Measurements from ENCODE around the gene PPP1R26. TPM values are rescaled to one million over a fixed set of nuclear protein-coding genes. Genes with fewer than 3 reads are reported as not detected.
A peak's percentile ranks its signal among the peaks of the same experiment; 100 is the strongest.
"Not testable (repeated sequence)": the region's sequence is repeated elsewhere in the genome, so short reads cannot be mapped to it uniquely, and the experiment has no call there.

Gene PPP1R26
- total RNA-seq, 2 experiments from 2014 or later: 2.9 to 4.7 TPM

DNA sequence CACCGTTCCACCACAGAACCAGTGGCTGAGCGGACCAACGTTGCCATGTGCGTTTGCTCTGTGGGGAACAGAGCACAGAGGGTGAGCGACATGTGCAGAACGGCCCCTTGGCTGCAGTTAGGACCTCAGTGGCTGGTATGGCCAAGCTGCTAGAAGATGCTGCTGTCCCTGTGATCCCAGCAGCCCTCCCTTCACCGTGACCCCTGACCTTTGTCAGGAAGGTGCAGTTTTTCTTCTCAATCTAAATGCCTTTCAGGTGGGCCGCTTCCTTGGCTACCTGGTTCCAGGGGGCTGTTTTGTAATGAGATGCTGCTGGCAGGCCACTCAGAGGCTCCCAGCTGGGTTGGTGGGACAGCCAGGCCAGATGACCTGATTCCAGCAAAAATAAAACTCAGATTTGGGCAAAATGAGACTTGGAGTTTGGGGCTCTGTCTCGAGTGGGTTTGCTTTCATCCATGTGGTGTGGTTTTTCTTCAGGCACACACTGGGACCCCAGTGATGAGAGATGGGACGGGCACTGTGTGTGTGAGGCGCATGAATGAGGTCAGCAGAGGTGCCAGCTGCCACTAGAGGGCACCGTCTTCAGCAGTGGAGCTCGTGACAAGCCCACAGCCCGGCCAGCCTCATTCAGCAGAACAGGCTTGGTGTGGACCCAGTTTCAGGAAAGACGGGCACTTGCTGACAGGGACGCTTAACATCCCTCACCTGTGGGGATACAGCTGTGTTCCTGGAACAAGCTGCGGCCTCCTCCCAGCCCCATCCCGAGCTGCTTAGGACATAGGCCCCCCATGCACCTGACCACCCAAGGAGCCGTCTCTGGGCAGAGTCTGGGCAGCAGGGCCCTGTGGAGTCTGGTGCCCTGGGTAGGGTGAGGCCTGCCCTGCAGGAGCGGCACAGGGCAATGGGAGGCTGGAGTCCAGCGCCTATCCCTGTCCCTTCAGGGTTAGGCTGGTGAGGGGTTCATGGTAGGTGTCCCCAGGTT lies 25.0 kb downstream of the PPP1R26 start:
- ChIA-PET POLR2A (no interaction called here), CTCF (interaction anchor here (0.6 to 1.4 kb wide), 13 partner anchors 11 to 66 kb away, joined by 3 to 6 read pairs (median 4); no protein-coding TSS in a partner anchor)
- Mint-ChIP-seq H3K4me3 (no peak overlapping the region), H3K4me1 (peaks cover 23% of the 10 kb centered on the region), H3K9me3 (no peaks in the 10 kb centered on the region), H3K27me3 (peaks cover 5% of the 10 kb centered on the region), H3K36me3 (ENCODE audit: low read depth) (peaks cover 22% of the 10 kb centered on the region), H3K27ac (no peak overlapping the region)
- peak; percentile 62 for DNase-seq

DNA sequence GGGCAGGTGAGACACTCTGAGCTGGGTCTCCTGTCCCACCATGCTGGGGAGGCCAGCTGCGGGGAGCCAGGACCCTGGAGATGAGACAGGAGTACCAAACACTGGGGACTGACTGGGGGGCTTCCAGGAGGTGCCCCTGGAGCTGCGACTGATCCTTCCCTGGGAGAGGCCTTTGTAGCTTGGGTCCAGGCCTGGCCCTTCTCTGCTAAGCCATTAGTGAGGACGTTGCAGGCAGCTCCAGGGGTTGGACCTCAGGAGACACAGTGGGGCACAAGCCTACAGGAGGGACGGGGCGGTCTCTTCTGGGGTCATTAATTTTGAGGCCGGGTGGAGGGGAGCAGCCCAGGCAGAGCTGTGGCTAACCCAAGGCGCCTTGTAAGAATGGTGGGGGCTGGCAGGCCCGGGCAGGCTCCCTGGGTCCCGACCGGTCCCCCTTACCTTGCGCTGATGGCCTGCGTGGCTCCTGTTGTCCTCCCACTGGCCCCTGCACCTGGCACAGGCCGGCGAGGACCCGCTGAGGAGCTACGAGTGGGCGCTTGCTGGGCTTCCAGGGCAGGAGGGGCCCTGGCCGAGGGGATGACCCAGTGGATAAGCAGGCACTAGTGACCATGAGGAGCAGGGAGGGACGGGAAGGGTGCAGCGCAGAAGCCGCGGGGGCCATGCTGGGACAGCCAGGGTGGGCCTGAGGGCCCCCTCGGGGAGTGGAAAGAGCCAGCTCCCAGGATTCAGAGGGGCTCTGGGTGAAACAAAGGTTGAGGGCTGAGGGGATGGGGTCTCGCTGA lies 26.0 kb downstream of the PPP1R26 start:
- no peaks in the 10 kb centered on the region for H3K9me3 Mint-ChIP-seq
- no peak for DNase-seq
- H3K27me3 Mint-ChIP-seq: peaks cover 6% of the 10 kb centered on the region
- H3K4me1 Mint-ChIP-seq: peaks cover 23% of the 10 kb centered on the region
- H3K36me3 Mint-ChIP-seq (ENCODE audit: low read depth): peaks cover 22% of the 10 kb centered on the region
- H3K4me3 Mint-ChIP-seq: no peak overlapping the region
- POLR2A ChIA-PET: no interaction called here
- H3K27ac Mint-ChIP-seq: no peak overlapping the region
- CTCF ChIA-PET: interaction anchor here (0.9 to 1.4 kb wide), 4 partner anchors 25 to 66 kb away, joined by 3 to 4 read pairs (median 4); no protein-coding TSS in a partner anchor

DNA sequence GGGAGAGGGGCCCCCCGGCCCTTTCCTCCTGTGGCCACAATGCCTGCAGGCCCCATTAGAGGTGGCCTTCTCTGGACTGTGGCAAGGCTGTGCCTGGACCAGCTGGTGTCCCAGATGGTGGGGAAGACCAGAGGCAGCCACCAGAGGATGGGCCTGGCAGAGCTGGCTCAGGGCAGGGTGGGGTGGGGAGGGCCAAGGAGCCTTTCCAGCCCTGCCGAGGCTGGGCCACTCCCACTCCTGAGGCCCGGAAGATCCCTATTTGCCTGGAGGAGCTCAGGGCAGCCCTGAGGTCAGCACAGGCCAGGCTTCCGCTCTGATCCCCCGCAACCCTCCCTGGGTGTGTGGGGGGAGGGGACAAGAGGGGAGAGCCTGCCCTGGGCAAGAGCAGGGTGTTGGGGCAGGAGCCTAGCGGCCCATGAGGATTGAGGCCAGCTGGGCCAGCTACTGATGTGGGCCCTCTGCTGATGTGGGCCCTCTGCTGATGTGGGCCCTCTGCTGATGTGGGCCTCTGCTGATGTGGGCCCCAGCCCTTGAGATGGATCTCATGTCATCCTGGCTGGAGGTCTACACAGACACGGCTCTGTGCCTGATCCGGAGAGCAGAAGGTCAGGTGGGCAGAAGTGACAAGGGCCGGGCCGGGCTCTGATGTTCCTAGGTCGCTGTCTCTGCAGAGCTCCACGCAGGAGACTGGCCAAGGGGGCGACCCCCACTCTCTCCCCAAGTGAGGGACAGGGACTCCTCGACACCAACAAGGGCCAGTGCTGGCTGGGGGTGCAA lies 26.9 kb downstream of the PPP1R26 start:
- peaks cover 30% of the 10 kb centered on the region for H3K4me1 Mint-ChIP-seq
- POLR2A ChIA-PET: no interaction called here
- peaks cover 7% of the 10 kb centered on the region for H3K27me3 Mint-ChIP-seq
- DNase-seq: no peak
- H3K36me3 Mint-ChIP-seq (ENCODE audit: low read depth): peaks cover 22% of the 10 kb centered on the region
- CTCF ChIA-PET: interaction anchor here (0.9 kb wide), 1 partner anchor 26 kb away, joined by 3 read pairs; no protein-coding TSS in a partner anchor
- H3K9me3 Mint-ChIP-seq: no peaks in the 10 kb centered on the region
- no peak overlapping the region for H3K4me3 Mint-ChIP-seq
- H3K27ac Mint-ChIP-seq: no peak overlapping the region

DNA sequence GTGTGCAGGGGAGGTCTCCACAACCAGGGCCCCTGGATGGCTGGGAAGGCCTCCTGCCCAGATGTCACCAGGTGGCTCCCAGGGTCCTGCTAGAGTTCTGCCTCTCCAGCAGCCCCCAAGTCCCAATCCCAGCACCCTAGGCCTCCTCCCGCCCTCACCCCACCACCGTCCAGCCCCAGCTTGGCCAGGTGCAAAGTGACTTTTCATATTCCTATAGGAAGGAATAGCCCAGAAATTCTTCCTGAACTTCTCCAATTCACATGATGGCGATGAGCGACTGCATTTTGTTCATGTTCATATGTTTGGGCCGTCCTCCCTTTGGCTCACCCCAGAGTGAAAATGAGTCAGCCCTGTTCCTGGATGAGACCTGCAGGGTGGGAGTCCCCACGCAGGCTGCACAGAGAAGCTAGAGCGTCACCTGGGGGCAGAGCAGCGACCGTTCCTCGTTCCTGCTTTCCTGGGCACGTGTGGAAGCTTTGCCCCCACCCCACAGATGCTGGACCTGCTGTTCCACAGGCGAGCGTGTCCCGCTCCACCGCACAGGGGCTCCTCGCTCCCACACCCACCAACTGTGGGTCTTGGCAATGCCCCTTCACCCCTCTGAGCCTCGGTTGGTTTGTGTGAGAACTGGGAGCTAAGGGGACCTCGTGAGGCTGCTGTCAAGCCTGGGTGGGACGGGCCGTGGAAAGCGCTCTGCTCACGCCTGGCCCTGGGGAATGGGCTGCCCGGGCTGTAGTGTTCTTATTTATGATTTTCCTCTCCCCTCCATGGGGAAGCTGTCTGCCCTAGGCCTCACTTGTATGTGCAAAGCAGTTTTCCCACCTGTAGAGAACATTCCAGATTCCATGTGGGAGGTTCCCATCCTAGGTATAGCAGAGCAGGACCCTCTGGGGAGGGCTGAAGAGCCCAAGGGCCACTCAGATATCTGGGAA lies 27.8 kb downstream of the PPP1R26 start:
- peaks cover 29% of the 10 kb centered on the region for H3K4me1 Mint-ChIP-seq
- ChIA-PET POLR2A (no interaction called here), CTCF (no interaction called here)
- DNase-seq: no peak
- H3K27me3 Mint-ChIP-seq: peaks cover 7% of the 10 kb centered on the region
- no peaks in the 10 kb centered on the region for H3K9me3 Mint-ChIP-seq
- H3K36me3 Mint-ChIP-seq (ENCODE audit: low read depth): peaks cover 22% of the 10 kb centered on the region
- no peak overlapping the region for H3K27ac Mint-ChIP-seq
- H3K4me3 Mint-ChIP-seq: no peak overlapping the region

DNA sequence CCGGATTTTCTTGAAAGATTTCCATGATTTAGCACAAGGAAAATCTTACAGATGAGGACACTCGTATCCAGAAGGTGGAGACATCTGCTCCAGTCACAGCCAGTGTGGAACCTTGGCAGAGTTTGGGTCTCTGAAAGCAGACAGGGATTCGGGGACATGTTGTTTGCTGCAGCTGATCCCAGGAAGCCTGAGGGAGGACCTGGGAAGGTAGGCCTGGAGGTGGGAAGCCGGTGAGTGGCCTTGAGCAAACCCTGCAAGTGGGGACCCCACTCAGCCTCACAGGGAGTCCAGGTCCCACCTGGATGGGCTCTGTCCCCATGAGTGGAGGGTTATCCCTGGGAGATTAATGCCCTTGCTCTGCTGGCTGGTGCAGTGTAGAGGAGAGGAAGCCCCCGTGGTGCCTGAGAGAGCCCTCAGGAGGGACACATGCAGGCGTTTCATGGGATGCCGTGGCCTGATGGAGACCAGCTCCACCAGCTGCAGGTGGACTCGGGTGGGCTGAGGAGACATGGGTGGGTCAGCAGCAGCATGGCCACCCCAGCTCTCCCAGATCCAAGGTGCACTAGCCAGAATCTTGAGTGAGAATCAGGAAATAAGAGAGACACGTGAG lies 28.7 kb downstream of the PPP1R26 start:
- Mint-ChIP-seq H3K27me3 (peaks cover 7% of the 10 kb centered on the region), H3K4me3 (no peak overlapping the region), H3K4me1 (peaks cover 27% of the 10 kb centered on the region), H3K36me3 (ENCODE audit: low read depth) (peaks cover 18% of the 10 kb centered on the region), H3K27ac (no peak overlapping the region), H3K9me3 (no peaks in the 10 kb centered on the region)
- POLR2A ChIA-PET: no interaction called here
- DNase-seq: no peak
- CTCF ChIA-PET: no interaction called here

DNA sequence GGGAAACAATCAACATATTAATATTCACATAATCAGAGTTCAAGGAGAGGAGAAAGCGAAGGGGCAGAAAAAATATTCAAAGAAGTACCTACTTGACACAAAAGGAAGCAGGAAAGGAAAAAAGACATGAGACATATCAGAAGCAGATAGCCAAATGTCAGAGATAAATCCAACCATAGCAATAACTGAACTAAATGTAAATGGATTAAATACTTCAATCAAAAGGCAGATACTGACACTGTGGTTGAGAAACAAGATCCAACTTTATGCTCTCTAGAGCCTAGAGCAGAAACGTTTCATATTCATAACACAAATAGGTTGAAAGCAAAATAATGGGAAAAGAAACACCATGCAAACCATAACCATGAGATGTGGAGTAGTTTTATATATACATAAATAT lies 29.9 kb downstream of the PPP1R26 start:
- Mint-ChIP-seq H3K9me3 (no peaks in the 10 kb centered on the region), H3K4me3 (no peak overlapping the region), H3K27me3 (peaks cover 7% of the 10 kb centered on the region), H3K36me3 (ENCODE audit: low read depth) (peaks cover 9% of the 10 kb centered on the region), H3K27ac (no peak overlapping the region), H3K4me1 (peaks cover 23% of the 10 kb centered on the region)
- no peak for DNase-seq
- ChIA-PET POLR2A (no interaction called here), CTCF (no interaction called here)

DNA sequence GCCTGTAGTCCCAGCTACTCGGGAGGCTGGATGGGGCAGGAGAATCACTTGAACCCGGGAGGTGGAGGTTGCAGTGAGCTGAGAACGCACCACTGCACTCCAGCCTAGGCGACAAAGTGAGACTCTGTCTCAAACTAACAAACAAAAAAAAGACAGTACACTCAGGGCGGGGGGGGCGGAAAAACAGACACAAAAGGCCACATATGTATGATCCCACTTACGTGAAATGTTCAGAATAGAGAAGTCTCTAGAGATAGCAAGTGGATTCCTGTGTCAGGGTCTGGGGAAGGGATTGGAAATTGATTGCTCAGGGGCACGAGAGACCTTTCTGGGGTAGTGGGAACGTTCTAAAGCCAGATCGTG lies 32.6 kb downstream of the PPP1R26 start:
- ChIA-PET POLR2A (interaction anchor here (1.0 kb wide), 1 partner anchor 11 kb away, joined by 4 read pairs; no protein-coding TSS in a partner anchor), CTCF (no interaction called here)
- Mint-ChIP-seq H3K4me1 (peaks cover 32% of the 10 kb centered on the region), H3K27me3 (peaks cover 7% of the 10 kb centered on the region), H3K36me3 (ENCODE audit: low read depth) (no peaks in the 10 kb centered on the region), H3K27ac (no peak overlapping the region), H3K9me3 (no peaks in the 10 kb centered on the region), H3K4me3 (no peak overlapping the region)
- no peak for DNase-seq

DNA sequence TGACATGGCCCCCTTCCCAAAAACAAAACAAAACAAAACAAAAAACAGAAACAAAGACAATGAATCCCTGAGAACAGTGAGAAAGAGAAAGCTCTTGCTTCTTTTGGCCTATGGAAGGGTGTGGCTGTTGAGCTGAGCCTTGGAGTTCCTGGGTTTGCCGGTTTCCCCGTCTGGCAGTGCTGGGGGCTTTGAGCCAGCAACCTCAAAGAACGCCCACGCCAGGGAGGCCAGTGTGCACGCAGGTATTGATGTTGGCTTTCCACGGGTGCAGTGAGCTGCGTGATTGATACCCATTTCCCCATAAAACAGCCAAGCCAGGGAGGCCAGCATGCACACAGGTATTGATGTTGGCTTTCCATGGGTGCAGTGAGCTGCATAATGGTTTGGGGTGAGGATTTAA lies 33.3 kb downstream of the PPP1R26 start:
- ChIA-PET POLR2A (interaction anchor here (1.0 kb wide), 1 partner anchor 12 kb away, joined by 4 read pairs; no protein-coding TSS in a partner anchor), CTCF (interaction anchor here (0.6 kb wide), 1 partner anchor 335 kb away, joined by 4 read pairs; no protein-coding TSS in a partner anchor)
- Mint-ChIP-seq H3K27me3 (peaks cover 14% of the 10 kb centered on the region), H3K27ac (no peak overlapping the region), H3K9me3 (no peaks in the 10 kb centered on the region), H3K36me3 (ENCODE audit: low read depth) (no peaks in the 10 kb centered on the region), H3K4me3 (no peak overlapping the region), H3K4me1 (peaks cover 32% of the 10 kb centered on the region)
- DNase-seq: no peak

DNA sequence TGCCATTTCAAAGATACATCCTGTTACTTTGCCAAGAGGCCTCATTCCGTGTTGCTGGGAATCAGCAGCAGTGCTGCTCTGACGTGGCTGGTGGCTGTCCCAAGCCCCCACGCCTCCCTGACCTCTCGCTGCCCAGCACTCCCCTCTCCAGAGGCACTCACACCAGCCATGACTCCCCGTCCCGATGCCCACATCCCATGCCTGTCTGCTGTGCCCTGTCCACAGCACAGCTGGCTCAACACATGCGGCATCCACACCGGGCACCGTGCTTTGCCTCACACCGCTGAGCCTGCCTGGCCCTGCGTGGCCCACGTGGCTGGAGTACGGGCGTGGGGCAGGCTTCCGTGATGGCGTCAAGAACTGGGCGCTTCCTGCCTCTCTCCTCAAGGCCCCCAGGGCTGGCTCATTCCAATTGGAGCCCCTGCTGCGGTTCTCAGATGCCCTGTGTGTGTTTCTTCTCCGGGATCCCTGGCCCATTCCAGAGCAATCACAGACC lies 33.8 kb downstream of the PPP1R26 start:
- Mint-ChIP-seq H3K4me1 (peaks cover 32% of the 10 kb centered on the region), H3K27me3 (peaks cover 17% of the 10 kb centered on the region), H3K27ac (no peak overlapping the region), H3K36me3 (ENCODE audit: low read depth) (no peaks in the 10 kb centered on the region), H3K4me3 (no peak overlapping the region), H3K9me3 (no peaks in the 10 kb centered on the region)
- CTCF ChIA-PET: interaction anchor here (0.6 kb wide), 1 partner anchor 335 kb away, joined by 4 read pairs; no protein-coding TSS in a partner anchor
- POLR2A ChIA-PET: no interaction called here
- no peak for DNase-seq

DNA sequence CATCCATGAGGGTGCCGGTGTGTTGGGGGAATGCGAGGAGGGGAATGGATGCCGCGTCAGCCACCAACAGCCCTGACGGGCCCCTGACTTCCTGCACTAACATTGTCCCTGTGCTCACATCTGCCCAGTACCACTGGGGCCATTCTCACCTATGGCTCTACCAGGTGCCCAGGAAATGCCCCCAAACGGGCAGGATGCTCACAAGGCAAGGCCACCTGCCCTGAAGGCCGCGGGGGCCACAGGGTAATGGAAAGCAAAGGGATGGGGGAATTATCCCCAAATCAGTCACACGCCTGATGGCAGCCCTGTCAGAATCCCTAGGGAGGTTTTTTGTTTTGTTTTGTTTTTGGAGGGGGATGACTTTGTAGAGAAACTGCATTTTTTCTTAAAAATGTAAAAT lies 34.3 kb downstream of the PPP1R26 start:
- H3K27ac Mint-ChIP-seq; H3K36me3 Mint-ChIP-seq (ENCODE audit: low read depth); H3K4me3 Mint-ChIP-seq; POLR2A ChIA-PET; H3K9me3 Mint-ChIP-seq; CTCF ChIA-PET; DNase-seq: not testable (repeated sequence)
- Mint-ChIP-seq H3K4me1 (peaks cover 32% of the 10 kb centered on the region), H3K27me3 (peaks cover 20% of the 10 kb centered on the region)

DNA sequence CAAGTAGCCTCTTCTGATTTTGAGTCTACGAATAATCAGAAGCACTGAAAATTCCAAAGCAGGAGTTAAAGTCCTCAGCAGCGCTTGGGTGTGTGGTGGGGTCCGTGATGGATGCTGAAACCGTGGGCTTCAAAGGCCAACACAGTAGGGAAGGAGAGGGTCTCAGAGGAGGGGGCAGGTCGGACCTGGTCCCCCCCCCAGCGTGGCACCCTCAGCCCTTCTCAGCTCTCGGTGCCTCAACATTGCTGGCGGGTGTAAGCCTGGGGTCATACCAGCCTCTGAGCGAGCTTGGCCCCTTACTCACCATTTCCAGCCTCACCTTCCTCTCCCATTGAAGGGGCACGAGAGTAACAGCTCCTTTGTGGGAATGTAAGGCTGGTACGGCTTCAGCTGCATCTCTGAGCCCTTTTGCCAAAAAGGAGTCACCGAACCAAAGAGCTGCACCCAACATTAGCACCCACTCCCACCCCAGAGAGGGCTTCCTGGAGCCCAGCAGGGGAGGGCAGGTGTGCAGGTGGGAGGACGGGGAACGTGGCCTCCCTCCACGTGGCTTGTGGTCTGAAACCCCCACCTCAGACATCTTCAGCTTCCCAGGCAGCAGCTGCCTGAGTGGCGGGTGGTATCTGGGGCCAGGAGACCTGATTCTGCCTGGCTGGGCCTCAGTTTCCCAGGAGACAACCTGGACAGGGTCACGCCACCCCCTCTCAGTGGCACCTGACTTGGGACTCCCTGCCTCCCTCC lies 34.9 kb downstream of the PPP1R26 start:
- Mint-ChIP-seq H3K4me1 (peaks cover 32% of the 10 kb centered on the region), H3K36me3 (ENCODE audit: low read depth) (no peaks in the 10 kb centered on the region), H3K27me3 (peaks cover 20% of the 10 kb centered on the region), H3K9me3 (no peaks in the 10 kb centered on the region), H3K27ac (no peak overlapping the region), H3K4me3 (no peak overlapping the region)
- no peak for DNase-seq
- ChIA-PET CTCF (no interaction called here), POLR2A (no interaction called here)

Data from activated CD4-positive, alpha-beta memory T cell treated with anti-CD3 and anti-CD28 coated beads, Interleukin-2, amount 10 ng/mL, durations not matched to agents 7 days and 5 days (primary cell).